GM23338 (cell line): ENCODE measurements around the gene LMX1B. TPM values are rescaled to one million over a fixed set of nuclear protein-coding genes. Genes with fewer than 3 reads are reported as not detected.

Source experiments
- ATAC-seq: fragments of 200-7000 bp; cut with Tn5 transposase; 3 replicates; pipeline ENCODE4 v1.9.1; 2020
- DNase-seq: peaks from one replicate; pipeline ENCODE4 v3.0.0-alpha.2; 2015; ENCODE audit warnings: low spot score
- H2AFZ ChIP-seq: fragments of 200-600 bp; sonication (generic); 2 replicates; pipeline ENCODE4 v1.8.0; 2016; ENCODE audit warnings: antibody characterized with exemption, mild to moderate bottlenecking, moderate library complexity
- H3F3A ChIP-seq: fragments of 200-600 bp; sonication (generic); replicated peaks from 2 replicates; pipeline ENCODE4 v1.8.0; 2017; ENCODE audit warnings: antibody characterized with exemption, mixed run types, low read depth
- H3K27ac ChIP-seq: fragments of 200-600 bp; sonication (generic); 2 replicates; pipeline ENCODE4 v1.6.1; 2016; ENCODE audit warnings: low read depth
- H3K27me3 ChIP-seq: fragments of 200-600 bp; sonication (generic); 2 replicates; pipeline ENCODE4 v1.8.0; 2016; ENCODE audit warnings: mild to moderate bottlenecking, mixed run types, moderate library complexity; ENCODE audit not compliant: insufficient read depth
- H3K36me3 ChIP-seq: fragments of 200-600 bp; sonication (generic); 2 replicates; pipeline ENCODE4 v1.8.0; 2016; ENCODE audit warnings: mild to moderate bottlenecking; ENCODE audit not compliant: insufficient read depth
- H3K4me1 ChIP-seq: fragments of 200-600 bp; sonication (generic); 2 replicates; pipeline ENCODE4 v1.8.0; 2016; ENCODE audit warnings: mild to moderate bottlenecking, moderate library complexity; ENCODE audit not compliant: insufficient read depth
- H3K4me2 ChIP-seq: fragments of 200-600 bp; sonication (generic); 2 replicates; pipeline ENCODE4 v1.7.1; 2017; ENCODE audit warnings: mixed run types
- H3K4me3 ChIP-seq: fragments of 200-600 bp; sonication (generic); 2 replicates; pipeline ENCODE4 v1.6.1; 2016; ENCODE audit warnings: mixed run types
- H3K79me2 ChIP-seq: fragments of 200-600 bp; sonication (generic); replicated peaks from 2 replicates; pipeline ENCODE4 v1.8.0; 2017; ENCODE audit warnings: mild to moderate bottlenecking; ENCODE audit not compliant: insufficient read depth
- H3K9me2 ChIP-seq: fragments of 200-600 bp; sonication (generic); 2 replicates; pipeline ENCODE4 v1.8.0; 2017; ENCODE audit not compliant: insufficient read depth
- H4K20me1 ChIP-seq: fragments of 200-600 bp; sonication (generic); replicated peaks from 2 replicates; pipeline ENCODE4 v1.8.0; 2017; ENCODE audit warnings: mild to moderate bottlenecking; ENCODE audit not compliant: insufficient read depth
- H3K27ac Mint-ChIP-seq: 2 replicates; pipeline ENCODE4 v1.8.0; 2020; ENCODE audit warnings: inconsistent platforms, mild to moderate bottlenecking, moderate library complexity, mixed read lengths
- H3K27me3 Mint-ChIP-seq: 3 replicates; pipeline ENCODE4 v1.8.0; 2022; ENCODE audit warnings: low read depth, mild to moderate bottlenecking, moderate library complexity, mixed read lengths, inconsistent platforms; ENCODE audit not compliant: insufficient read depth, poor library complexity
- H3K36me3 Mint-ChIP-seq: 3 replicates; pipeline ENCODE4 v1.8.0; 2021; ENCODE audit warnings: low read depth, mild to moderate bottlenecking, inconsistent platforms, moderate library complexity, mixed read lengths
- H3K4me1 Mint-ChIP-seq: 3 replicates; pipeline ENCODE4 v1.8.0; 2020; ENCODE audit warnings: mild to moderate bottlenecking, inconsistent platforms, mixed read lengths
- H3K4me3 Mint-ChIP-seq: 3 replicates; pipeline ENCODE4 v1.8.0; 2021; ENCODE audit warnings: moderate library complexity, mild to moderate bottlenecking, inconsistent platforms, mixed read lengths
- H3K9me3 Mint-ChIP-seq: 3 replicates; pipeline ENCODE4 v1.8.0; 2020; ENCODE audit warnings: moderate library complexity, mild to moderate bottlenecking, inconsistent platforms, mixed read lengths
- CREB1 ChIP-seq: fragments of 250-450 bp; sonication (Bioruptor Pico); IDR thresholded peaks from 2 replicates; pipeline ENCODE4 v1.5.0; 2020; ENCODE audit warnings: low read depth, mild to moderate bottlenecking, moderate library complexity
- ETS1 ChIP-seq: IDR thresholded peaks from 2 replicates; pipeline ENCODE4 v1.6.1; 2016; ENCODE audit warnings: antibody characterized with exemption
- POLR2AphosphoS5 ChIP-seq: IDR thresholded peaks from 2 replicates; pipeline ENCODE4 v1.6.1; 2016; ENCODE audit warnings: antibody characterized with exemption, low read depth
- STAT1 ChIP-seq: IDR thresholded peaks from one replicate; pipeline ENCODE4 v1.6.1; 2016; ENCODE audit warnings: antibody characterized with exemption; ENCODE audit not compliant: unreplicated experiment
- ZNF331 ChIP-seq: fragments of 250-450 bp; sonication (Bioruptor Pico); IDR thresholded peaks from 2 replicates; pipeline ENCODE4 v1.5.0; 2020; ENCODE audit warnings: low read depth, mild to moderate bottlenecking, moderate library complexity
- polyA plus RNA-seq: library from polyadenylated mRNA; unstranded; fragments of >200 nt; fragmentation: Nextera tagmentation; extraction: Ambion mirVana; gene quantifications from 2 replicates; pipeline ENCODE4 v1.2.1, GENCODE V29; 2016
- total RNA-seq: library from RNA; depleted of rRNA; stranded (reverse); fragments of >200 nt; shearing (Covaris generic); gene quantifications from 2 replicates; pipeline ENCODE4 v1.2.3, GENCODE V29; 2014
- TF ChIP-seq, protein P1 (sequence below), 2 experiments: fragments of 200-600 bp in 1 of 2; sonication (generic) in 1 of 2; conservative IDR thresholded peaks; 2 replicates each; pipeline versions ENCODE4 v1.5.1 to v1.6.1; 2016 to 2017; ENCODE audit warnings: antibody characterized with exemption in 2 of 2, low read depth in 2 of 2, mild to moderate bottlenecking in 2 of 2, moderate library complexity in 1 of 2

LMX1B gene
- total and polyA plus RNA-seq, 2 experiments from 2014 or later: 0.08 to 0.21 TPM

- Histone ChIP-seq H3K79me2 (no peaks in the 10 kb centered on the region), H4K20me1 (no peaks in the 10 kb centered on the region), H3K27ac (no peak overlapping the region), H3K4me1 (peaks cover 22% of the 10 kb centered on the region), H3K9me2 (no peaks in the 10 kb centered on the region), H3F3A (peaks cover 9% of the 10 kb centered on the region), H3K4me3 (peak overlapping the region; percentile 83), H3K4me2 (peak overlapping the region; percentile 94), H3K27me3 (peaks cover 36% of the 10 kb centered on the region), H2AFZ (peak overlapping the region; percentile 97), H3K36me3 (no peaks in the 10 kb centered on the region)
- Mint-ChIP-seq H3K4me1 (peaks cover 28% of the 10 kb centered on the region), H3K4me3 (peak overlapping the region; percentile 71), H3K27me3 (peaks cover 47% of the 10 kb centered on the region), H3K9me3 (no peaks in the 10 kb centered on the region), H3K27ac (no peak overlapping the region), H3K36me3 (no peaks in the 10 kb centered on the region)
- TF ChIP-seq CREB1 (CRISPR knock-in tag): no peak
- no peak for TF ChIP-seq STAT1
- peak; percentile 31; the same call in 1 of the 2 replicates for TF ChIP-seq POLR2AphosphoS5
- no peak for TF ChIP-seq ZNF331 (CRISPR knock-in tag)
- peak; percentile 63 for ATAC-seq
- DNase-seq: peak; percentile 95
Measured at GRCh38 chr9:126722252-126722921, 108.7 kb downstream of the LMX1B start.

GRCh38 chr9:126722922-126723806 lies 109.4 kb downstream of the LMX1B start:
- no peaks in the 10 kb centered on the region for H3K36me3 ChIP-seq
- peak overlapping the region; percentile 83 for H3K4me3 ChIP-seq
- Mint-ChIP-seq H3K36me3 (no peaks in the 10 kb centered on the region), H3K27ac (no peak overlapping the region), H3K27me3 (peaks cover 47% of the 10 kb centered on the region), H3K4me3 (peak overlapping the region; percentile 71), H3K9me3 (no peaks in the 10 kb centered on the region; the same call in 2 of the 3 replicates), H3K4me1 (peaks cover 28% of the 10 kb centered on the region)
- H3K79me2 ChIP-seq: no peaks in the 10 kb centered on the region
- H3K4me2 ChIP-seq: peak overlapping the region; percentile 94
- H2AFZ ChIP-seq: peak overlapping the region; percentile 97
- DNase-seq (peak; percentile 70), ATAC-seq (peak; percentile 32)
- no peaks in the 10 kb centered on the region for H3K9me2 ChIP-seq
- H3F3A ChIP-seq: peaks cover 9% of the 10 kb centered on the region
- peaks cover 36% of the 10 kb centered on the region for H3K27me3 ChIP-seq
- H3K27ac ChIP-seq: no peak overlapping the region
- TF ChIP-seq POLR2AphosphoS5 (peak; percentile 31), ZNF331 (CRISPR knock-in tag) (no peak), ETS1 (no peak)
- TF ChIP-seq, protein P1, sequence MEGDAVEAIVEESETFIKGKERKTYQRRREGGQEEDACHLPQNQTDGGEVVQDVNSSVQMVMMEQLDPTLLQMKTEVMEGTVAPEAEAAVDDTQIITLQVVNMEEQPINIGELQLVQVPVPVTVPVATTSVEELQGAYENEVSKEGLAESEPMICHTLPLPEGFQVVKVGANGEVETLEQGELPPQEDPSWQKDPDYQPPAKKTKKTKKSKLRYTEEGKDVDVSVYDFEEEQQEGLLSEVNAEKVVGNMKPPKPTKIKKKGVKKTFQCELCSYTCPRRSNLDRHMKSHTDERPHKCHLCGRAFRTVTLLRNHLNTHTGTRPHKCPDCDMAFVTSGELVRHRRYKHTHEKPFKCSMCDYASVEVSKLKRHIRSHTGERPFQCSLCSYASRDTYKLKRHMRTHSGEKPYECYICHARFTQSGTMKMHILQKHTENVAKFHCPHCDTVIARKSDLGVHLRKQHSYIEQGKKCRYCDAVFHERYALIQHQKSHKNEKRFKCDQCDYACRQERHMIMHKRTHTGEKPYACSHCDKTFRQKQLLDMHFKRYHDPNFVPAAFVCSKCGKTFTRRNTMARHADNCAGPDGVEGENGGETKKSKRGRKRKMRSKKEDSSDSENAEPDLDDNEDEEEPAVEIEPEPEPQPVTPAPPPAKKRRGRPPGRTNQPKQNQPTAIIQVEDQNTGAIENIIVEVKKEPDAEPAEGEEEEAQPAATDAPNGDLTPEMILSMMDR (conservative IDR thresholded peaks at IDR 0.05; ENCODE audit: low read depth in 2 of 2): no peak
- H4K20me1 ChIP-seq: no peaks in the 10 kb centered on the region
- H3K4me1 ChIP-seq: peaks cover 22% of the 10 kb centered on the region
